IMR-90 (cell line): ENCODE data around the gene DEPDC1. TPM values are rescaled to one million over a fixed set of nuclear protein-coding genes. Genes with fewer than 3 reads are reported as not detected.

Experiments used
- microRNA-seq, 2 experiments: library from miRNA; stranded (forward) in 1 of 2; unstranded in 1 of 2; fragments of 10-50 nt in 1 of 2; fragments of <30 nt in 1 of 2; gene quantifications in 1 of 2; microRNA quantifications in 1 of 2; one replicate each; pipeline versions ENCODE3 to v1.1.0; 2013 to 2020; ENCODE audit not compliant: insufficient read depth in 1 of 2, insufficient read length in 1 of 2, unreplicated experiment in 1 of 2
- polyA plus RNA-seq, 3 experiments: library from polyadenylated mRNA; depleted of rRNA; stranded (reverse); fragments of >200 nt; gene quantifications; 2 replicates each; pipeline ENCODE4 v1.2.3, GENCODE V29; 2012; ENCODE audit warnings: low replicate concordance in 1 of 3
- small RNA-seq, 5 experiments: library from RNA; depleted of rRNA; stranded (forward); fragments of <200 nt; gene quantifications; one replicate each; pipeline ENCODE3, GENCODE V24; 2012
- total RNA-seq: library from RNA; depleted of rRNA; stranded (reverse); fragments of >200 nt; gene quantifications from 2 replicates; pipeline ENCODE4 v1.2.3, GENCODE V29; 2012; rRNA removed

DEPDC1 gene
- total and polyA plus RNA-seq, 2 of the 4 experiments (the other 2 are of a cell fraction), result 7.4 to 14.7 TPM

Small RNA genes lying within 50 kb of the gene (microRNA-seq; reads per million reads assigned to microRNA genes)
- not detected for gene TXNP2 (ENCODE audit: insufficient read depth, insufficient read length)

Small RNA genes lying within 50 kb of the gene (small RNA-seq; reads per million reads assigned to genes)
- 0 reads per million in 5 experiments for gene TXNP2

Other genes starting within 250 kb of the DEPDC1 start
- gene RPE65, start 47.1 kb downstream of the DEPDC1 start, total RNA-seq, result under 0.01 TPM in 1 of 2 replicates, not detected in the other
- gene RPE65, start 47.1 kb downstream of the DEPDC1 start, polyA plus RNA-seq (2012; rRNA removed), result not detected in 2 replicates